ENCODE data around the gene RALGAPA2. TPM values are rescaled to one million over a fixed set of nuclear protein-coding genes. Genes with fewer than 3 reads are reported as not detected.
"Not testable (repeated sequence)": the region's sequence is repeated elsewhere in the genome, so short reads cannot be mapped to it uniquely, and the experiment has no call there.

The RALGAPA2 gene
- total RNA-seq, 1 donor from 2014 or later, result 16.5 TPM

- no peak for DNase-seq (ENCODE audit: missing footprints)
- no peak for ATAC-seq
- intact Hi-C loops (cut with DNase I), result no loop called here
Observed at GRCh38 chr20:20561172-20561571, 151.3 kb downstream of the RALGAPA2 start.

- DNase-seq (ENCODE audit: missing footprints) (no peak), ATAC-seq (no peak)
- intact Hi-C loops (cut with DNase I), result no loop called here
Observed at GRCh38 chr20:20557406-20557805, 155.0 kb downstream of the RALGAPA2 start.

DNA sequence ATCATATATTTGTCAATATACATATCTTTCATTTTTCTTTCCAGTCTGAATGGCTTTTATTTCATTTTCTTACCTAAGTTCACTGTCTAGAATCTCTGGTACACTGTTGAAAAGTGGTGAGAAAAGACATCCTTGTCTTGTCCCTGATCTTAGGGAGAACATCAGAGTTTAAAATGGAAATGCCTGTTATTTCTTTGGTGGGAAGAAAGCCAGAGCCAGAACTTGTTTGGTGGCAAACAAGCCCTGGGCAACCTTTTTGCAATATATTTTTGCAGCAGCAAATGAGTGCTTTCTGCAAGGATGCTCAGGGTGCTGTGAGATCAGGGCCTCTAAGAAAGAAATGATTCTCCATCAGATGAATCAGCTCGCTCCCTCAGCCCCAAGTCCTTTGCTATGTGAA is 156.6 kb downstream of the RALGAPA2 start:
- intact Hi-C loops (cut with DNase I), result no loop called here
- ATAC-seq, result no peak
- DNase-seq (ENCODE audit: missing footprints), result no peak

GRCh38 chr20:20554951-20555350 is 157.5 kb downstream of the RALGAPA2 start:
- intact Hi-C loops (cut with DNase I), result no loop called here
- no peak for DNase-seq (ENCODE audit: missing footprints)
- no peak for ATAC-seq

GRCh38 chr20:20553541-20553940 is 158.9 kb downstream of the RALGAPA2 start:
- intact Hi-C loops (cut with DNase I), result no loop called here
- no peak for ATAC-seq

GRCh38 chr20:20552076-20552475 is 160.4 kb downstream of the RALGAPA2 start:
- DNase-seq (ENCODE audit: missing footprints) (no peak), ATAC-seq (no peak)
- intact Hi-C loops (cut with DNase I), result no loop called here

More at GRCh38 chr20:20553541-20553940, 158.9 kb downstream of the RALGAPA2 start:
- DNase-seq (ENCODE audit: missing footprints), result no peak

GRCh38 chr20:20551409-20551808 is 161.0 kb downstream of the RALGAPA2 start:
- no peak for DNase-seq (ENCODE audit: missing footprints)
- intact Hi-C loops (cut with DNase I), result no loop called here
- no peak for ATAC-seq

DNA sequence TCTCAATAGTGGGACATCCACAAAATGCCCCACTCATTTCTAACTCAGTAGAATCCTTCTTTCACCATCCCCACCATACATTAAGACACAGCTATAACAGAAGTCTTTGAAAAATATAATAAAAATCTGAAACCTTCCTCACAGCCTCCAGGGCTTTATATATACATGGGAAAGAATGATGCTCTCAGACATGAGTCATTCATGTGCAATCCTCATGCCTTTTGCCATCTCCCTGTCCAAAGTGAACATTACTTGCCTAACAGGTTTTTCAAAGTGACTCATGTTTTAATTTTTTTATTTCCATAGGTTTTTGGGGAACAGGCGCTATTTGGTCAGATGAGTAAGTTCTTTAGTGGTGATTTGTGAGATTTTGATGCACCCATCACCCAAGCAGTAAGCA is 162.7 kb downstream of the RALGAPA2 start:
- no peak for DNase-seq (ENCODE audit: missing footprints)
- intact Hi-C loops (cut with DNase I), result no loop called here
- no peak for ATAC-seq

- intact Hi-C loops (cut with DNase I), result no loop called here
- ATAC-seq (no peak), DNase-seq (ENCODE audit: missing footprints) (no peak)
Observed at GRCh38 chr20:20549267-20549612, 163.2 kb downstream of the RALGAPA2 start.

DNA sequence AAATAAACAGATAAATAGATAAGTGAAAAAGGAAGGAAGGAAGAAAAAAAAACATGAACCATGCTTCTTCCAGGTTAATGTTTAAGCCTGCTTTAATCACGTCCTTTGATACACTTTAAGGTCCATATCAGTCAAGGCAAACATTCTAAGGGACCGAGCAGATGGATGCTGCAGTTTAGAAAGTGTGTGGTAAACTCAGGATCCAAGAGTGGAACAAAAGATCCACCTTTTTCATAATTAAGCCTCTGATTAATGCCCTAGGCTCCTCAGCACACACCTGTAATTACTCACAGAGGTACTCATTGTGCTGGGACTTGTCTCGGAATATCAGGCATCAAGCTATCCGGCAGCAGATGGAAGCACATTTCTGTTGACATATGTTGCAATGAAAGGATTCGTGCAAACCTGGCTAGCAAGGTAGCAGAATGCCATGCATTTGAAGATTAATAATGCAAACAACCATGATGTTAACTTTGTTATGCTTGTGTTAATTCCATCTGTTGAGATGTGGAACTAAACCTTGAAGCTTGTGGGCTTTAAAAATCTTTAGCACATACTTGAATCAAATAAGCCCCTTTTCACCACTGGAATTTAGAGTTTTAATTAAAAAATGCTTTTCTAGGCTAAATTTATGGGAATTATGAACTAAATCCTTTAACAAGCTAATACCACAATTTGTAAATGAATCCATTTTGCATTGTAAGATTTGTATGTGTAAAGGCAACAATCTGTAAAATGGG is 163.7 kb downstream of the RALGAPA2 start:
- intact Hi-C loops (cut with DNase I), result no loop called here
- ATAC-seq, result no peak

GRCh38 chr20:20547876-20548266 is 164.6 kb downstream of the RALGAPA2 start:
- intact Hi-C loops (cut with DNase I), result no loop called here
- ATAC-seq (no peak), DNase-seq (ENCODE audit: missing footprints) (no peak)

More for the DNA sequence above, 163.7 kb downstream of the RALGAPA2 start:
- DNase-seq (ENCODE audit: missing footprints), result no peak

- intact Hi-C loops (cut with DNase I), result no loop called here
- no peak for DNase-seq (ENCODE audit: missing footprints)
- ATAC-seq, result no peak
Observed at GRCh38 chr20:20547221-20547875, 165.1 kb downstream of the RALGAPA2 start.

DNA sequence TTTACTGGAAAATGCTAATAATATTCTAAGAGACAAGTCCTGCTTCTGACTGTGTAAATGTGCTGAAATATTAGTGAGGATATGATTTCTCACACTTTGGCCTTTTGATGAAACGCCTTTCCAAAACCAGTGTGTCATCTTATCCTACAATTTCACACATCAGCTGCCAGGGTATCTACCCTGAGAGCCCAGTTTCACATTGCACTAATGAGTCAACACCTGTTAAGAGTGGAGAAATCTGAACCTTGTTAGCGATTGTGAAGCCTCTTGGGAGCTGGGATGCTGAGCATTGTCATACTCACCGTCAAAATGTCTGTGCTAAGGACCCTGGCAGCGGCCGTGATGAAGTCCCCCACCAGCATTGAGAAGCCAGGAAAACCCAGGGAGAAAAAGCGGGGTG is 166.0 kb downstream of the RALGAPA2 start:
- ATAC-seq, result no peak
- intact Hi-C loops (cut with DNase I), result no loop called here

GRCh38 chr20:20543348-20543747 is 169.1 kb downstream of the RALGAPA2 start:
- intact Hi-C loops (cut with DNase I); ATAC-seq; DNase-seq (ENCODE audit: missing footprints): not testable (repeated sequence)

More for the DNA sequence above, 166.0 kb downstream of the RALGAPA2 start:
- DNase-seq (ENCODE audit: missing footprints), result no peak

- DNase-seq (ENCODE audit: missing footprints) (no peak), ATAC-seq (no peak)
- intact Hi-C loops (cut with DNase I), result no loop called here
Observed at GRCh38 chr20:20536240-20536933, 176.1 kb downstream of the RALGAPA2 start.

DNA sequence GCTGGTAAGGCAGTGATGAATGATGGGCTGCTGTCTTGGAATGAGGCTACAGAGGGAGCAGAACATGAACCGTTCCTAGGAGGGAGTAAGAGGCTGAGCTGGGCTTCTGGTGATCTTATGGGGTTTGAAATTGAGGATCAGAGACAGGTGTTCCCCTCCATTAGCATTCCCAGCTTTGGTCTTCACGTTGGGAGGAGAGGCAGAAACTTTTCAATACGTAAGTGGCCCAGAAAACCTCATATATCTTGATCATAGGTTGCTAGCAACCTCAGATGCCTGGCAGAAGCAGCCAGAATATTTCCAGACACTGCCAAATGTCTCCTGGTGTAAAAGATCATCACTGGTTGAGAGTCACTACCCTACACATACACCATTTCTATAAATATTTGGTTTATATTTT is 177.4 kb downstream of the RALGAPA2 start:
- no peak for ATAC-seq
- intact Hi-C loops (cut with DNase I), result no loop called here
- no peak for DNase-seq (ENCODE audit: missing footprints)

- intact Hi-C loops (cut with DNase I), result no loop called here
- DNase-seq (ENCODE audit: missing footprints) (no peak), ATAC-seq (no peak)
Observed at GRCh38 chr20:20531283-20531682, 181.2 kb downstream of the RALGAPA2 start.

DNA sequence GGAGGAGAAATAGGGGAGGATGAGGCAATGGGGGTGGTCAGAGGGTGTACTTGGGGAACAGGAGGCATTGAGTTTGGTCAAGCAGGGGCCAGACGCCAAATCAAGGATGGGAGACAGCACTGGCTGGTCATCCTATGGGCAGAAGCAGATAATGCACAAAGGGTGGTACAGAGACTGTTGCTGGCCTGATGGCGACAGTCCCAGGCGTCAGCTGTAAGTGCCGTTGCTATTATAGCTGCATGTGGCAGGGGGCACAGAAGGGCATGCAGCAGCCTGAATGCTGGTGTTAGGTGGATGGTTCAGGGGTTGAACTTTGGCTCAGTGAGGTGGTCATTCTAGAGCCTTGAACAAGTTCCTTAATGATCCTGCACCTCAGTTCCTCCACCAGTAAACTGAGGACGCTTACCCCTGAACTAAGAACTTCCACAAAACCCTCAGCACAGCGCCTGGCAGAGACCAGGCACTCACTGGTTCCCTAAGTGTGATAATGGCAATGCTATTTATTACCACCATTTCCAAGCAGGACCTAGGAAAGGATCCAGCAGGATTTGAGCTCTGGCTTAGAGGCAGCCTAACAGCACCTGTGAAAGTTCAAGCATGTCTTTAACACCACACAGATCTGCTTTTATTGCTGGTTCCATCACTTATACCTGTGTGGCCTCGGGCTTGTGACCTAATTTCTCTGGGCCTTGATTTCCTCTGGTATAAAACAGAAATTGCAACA is 181.9 kb downstream of the RALGAPA2 start:
- ATAC-seq (no peak), DNase-seq (ENCODE audit: missing footprints) (no peak)
- intact Hi-C loops (cut with DNase I), result no loop called here

DNA sequence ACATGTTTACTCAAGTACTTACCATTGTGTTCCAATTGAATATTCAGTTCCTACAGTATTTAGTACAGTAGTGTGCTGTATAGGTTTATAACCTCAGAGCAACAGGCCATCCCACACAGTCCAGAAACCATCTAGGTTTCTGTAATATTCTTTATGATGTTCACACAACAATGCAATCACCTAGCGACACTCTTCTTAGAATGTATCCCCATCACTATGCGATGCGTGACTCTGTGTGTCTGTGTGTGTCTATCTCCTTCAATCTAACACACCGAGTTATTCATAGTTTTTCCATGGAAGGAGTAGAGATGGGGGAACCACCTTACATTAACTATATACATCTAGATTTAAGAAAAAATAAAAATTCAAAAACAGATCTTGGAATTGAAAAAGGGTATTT is 182.8 kb downstream of the RALGAPA2 start:
- DNase-seq (ENCODE audit: missing footprints) (no peak), ATAC-seq (no peak)
- intact Hi-C loops (cut with DNase I), result no loop called here

Measured in Right ventricle myocardium inferior (tissue), 1 donor.